H1 (cell line): ENCODE measurements around the gene PTDSS2.

Experiments used
- BRCA1 ChIP-seq: IDR thresholded peaks from 2 replicates; pipeline ENCODE4 v1.6.1; 2012; ENCODE audit warnings: low read depth, low read length, improper control_type of control experiment
- CREB1 ChIP-seq: IDR thresholded peaks from 2 replicates; pipeline ENCODE4 v1.6.1; 2012; ENCODE audit warnings: inconsistent platforms
- EGR1 ChIP-seq: IDR thresholded peaks from 2 replicates; pipeline ENCODE4 v1.6.1; 2011; ENCODE audit warnings: low read depth, low read length, borderline replicate concordance
- EZH2 ChIP-seq: fragments of 200-600 bp; sonication (generic); IDR thresholded peaks from 2 replicates; pipeline ENCODE4 v1.7.1; 2012; ENCODE audit warnings: low read depth, mild to moderate bottlenecking, moderate library complexity, low read length, inconsistent platforms; ENCODE audit not compliant: severe bottlenecking
- NRF1 ChIP-seq: IDR thresholded peaks from 2 replicates; pipeline ENCODE4 v1.6.1; 2011; ENCODE audit warnings: mild to moderate bottlenecking, low read depth, low read length, improper control_type of control experiment
- POLR2A ChIP-seq, 2 experiments: IDR thresholded peaks; 1 replicate in 1 of 2; 2 replicates in 1 of 2; pipeline ENCODE4 v1.6.1; 2011; ENCODE audit warnings: low read depth in 2 of 2, low read length in 2 of 2, mild to moderate bottlenecking in 2 of 2; ENCODE audit errors: control extremely low read depth in 1 of 2
- POLR2AphosphoS5 ChIP-seq: IDR thresholded peaks from 2 replicates; pipeline ENCODE4 v1.6.1; 2011; ENCODE audit warnings: low read depth, low read length
- POU5F1 ChIP-seq: IDR thresholded peaks from 2 replicates; pipeline ENCODE4 v1.6.1; 2011; ENCODE audit warnings: low read depth, mild to moderate bottlenecking, low read length, moderate library complexity
- YY1 ChIP-seq: IDR thresholded peaks from 2 replicates; pipeline ENCODE4 v1.6.1; 2011; ENCODE audit warnings: low read depth, mild to moderate bottlenecking, low read length
- TF ChIP-seq, protein P1 (sequence below), 3 experiments: IDR thresholded peaks; 1 replicate in 2 of 3; 2 replicates in 1 of 3; pipeline versions ENCODE4 v1.5.1 to v1.6.1; 2011; ENCODE audit warnings: low read length in 3 of 3, mild to moderate bottlenecking in 3 of 3, inconsistent platforms in 2 of 3, low read depth in 1 of 3, moderate library complexity in 1 of 3; ENCODE audit not compliant: insufficient read depth in 1 of 3; ENCODE audit errors: control extremely low read depth in 1 of 3

DNA sequence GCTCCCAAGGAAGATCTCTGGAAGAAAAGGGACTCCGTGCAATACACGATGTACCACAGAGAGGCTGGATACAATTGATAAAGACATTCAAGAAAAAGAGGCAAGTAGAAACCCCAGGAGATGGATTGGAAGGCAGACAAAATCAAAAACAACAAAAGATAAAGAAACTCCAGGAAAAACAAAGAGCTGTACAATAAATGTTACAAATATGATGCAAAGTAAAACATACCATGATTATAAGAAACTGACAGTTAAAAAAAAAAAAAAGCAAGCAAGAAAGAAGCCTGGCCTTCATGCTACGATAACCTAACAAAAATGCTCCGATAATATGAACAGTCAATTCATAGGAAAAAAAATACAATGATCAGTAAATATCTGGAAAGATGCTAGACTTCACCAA lies 24.8 kb upstream of the PTDSS2 start:
- TF ChIP-seq POLR2AphosphoS5 (no peak), POLR2A (IDR thresholded peaks at IDR 0.05; ENCODE audit: control extremely low read depth in 1 of 2, low read depth in 2 of 2, low read length in 2 of 2) (no peak), POU5F1 (no peak), BRCA1 (no peak), EZH2 (no peak), NRF1 (no peak), CREB1 (no peak), EGR1 (no peak), YY1 (no peak)
- TF ChIP-seq, protein P1, sequence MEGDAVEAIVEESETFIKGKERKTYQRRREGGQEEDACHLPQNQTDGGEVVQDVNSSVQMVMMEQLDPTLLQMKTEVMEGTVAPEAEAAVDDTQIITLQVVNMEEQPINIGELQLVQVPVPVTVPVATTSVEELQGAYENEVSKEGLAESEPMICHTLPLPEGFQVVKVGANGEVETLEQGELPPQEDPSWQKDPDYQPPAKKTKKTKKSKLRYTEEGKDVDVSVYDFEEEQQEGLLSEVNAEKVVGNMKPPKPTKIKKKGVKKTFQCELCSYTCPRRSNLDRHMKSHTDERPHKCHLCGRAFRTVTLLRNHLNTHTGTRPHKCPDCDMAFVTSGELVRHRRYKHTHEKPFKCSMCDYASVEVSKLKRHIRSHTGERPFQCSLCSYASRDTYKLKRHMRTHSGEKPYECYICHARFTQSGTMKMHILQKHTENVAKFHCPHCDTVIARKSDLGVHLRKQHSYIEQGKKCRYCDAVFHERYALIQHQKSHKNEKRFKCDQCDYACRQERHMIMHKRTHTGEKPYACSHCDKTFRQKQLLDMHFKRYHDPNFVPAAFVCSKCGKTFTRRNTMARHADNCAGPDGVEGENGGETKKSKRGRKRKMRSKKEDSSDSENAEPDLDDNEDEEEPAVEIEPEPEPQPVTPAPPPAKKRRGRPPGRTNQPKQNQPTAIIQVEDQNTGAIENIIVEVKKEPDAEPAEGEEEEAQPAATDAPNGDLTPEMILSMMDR (IDR thresholded peaks at IDR 0.05; ENCODE audit: control extremely low read depth in 1 of 3, insufficient read depth in 1 of 3, low read depth in 1 of 3, low read length in 3 of 3) = no peak
